NCI-H82 treated with DMSO at 0.1 percent for 48 hours (cell line): Measurements from ENCODE around the gene BID.
"Not testable (repeated sequence)": the region's sequence is repeated elsewhere in the genome, so short reads cannot be mapped to it uniquely, and the experiment has no call there.

Source experiments
- DNase-seq: peaks from one replicate; lab custom pipeline; 2025; ENCODE audit not compliant: unreplicated experiment; lab: John Stamatoyannopoulos, UW

Gene BID

DNA sequence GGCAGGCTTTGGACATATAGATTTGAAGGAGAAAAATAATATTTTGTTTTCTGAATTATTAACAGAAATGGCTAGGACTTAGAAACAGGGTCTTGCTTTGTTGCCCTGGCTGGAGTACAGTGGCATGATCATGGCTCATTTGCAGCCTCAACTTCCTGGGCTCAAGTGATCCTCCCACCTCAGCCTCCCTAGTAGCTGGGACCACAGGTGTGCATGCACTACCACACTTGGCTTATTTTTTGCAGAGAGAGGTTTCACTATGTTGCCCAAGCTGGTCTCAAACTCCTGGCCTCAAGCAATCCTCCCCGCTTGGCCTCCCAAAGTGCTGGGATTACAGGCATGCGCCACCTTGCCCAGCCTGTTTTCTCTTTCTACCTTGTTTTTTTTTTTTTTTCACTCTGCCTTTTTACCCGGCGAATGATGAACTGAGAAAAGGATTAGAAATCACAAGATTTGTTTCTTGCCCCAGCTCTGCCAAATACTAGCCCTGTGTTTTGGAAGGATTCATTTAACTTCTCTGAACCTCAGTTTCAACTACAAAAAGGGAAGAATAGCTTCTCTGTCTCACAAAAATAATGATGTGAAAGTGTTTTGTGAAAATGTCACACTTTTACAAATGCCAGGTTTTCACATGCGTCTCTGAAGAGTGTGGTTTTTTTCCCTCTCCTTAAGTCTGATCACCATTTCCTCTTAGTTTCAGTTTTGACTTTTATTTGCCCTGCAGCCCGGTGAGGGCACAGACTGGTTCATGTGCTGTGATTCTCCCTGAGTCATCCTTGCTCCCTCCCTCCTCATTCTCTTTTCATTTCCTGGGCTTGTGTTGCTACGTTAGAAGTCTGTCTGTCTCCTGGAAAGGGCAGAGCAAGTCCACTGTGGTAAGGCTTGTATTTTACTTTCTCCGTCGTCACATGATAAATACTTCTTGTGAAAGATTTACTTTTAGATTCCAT lies 68.0 kb downstream of the BID start:
- no peak for DNase-seq

DNA sequence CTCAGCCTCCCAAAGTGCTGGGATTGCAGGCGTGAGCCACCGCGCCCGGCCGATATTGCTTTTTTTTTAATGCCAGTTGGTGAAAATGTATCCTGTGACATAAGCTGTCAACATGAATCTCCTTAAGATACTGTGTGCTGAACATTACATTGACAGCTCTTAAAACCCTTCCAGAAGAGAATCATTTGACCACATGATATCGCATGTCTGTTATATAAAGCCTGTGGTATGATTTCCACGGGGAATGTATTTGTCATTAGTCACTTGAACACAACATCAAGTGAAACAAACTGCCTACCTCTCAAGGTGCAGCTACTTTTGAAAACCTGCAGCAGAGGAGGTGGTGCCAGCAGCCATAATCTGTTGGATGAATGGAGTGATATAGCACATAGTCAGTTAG lies 68.7 kb downstream of the BID start:
- DNase-seq = no peak

DNA sequence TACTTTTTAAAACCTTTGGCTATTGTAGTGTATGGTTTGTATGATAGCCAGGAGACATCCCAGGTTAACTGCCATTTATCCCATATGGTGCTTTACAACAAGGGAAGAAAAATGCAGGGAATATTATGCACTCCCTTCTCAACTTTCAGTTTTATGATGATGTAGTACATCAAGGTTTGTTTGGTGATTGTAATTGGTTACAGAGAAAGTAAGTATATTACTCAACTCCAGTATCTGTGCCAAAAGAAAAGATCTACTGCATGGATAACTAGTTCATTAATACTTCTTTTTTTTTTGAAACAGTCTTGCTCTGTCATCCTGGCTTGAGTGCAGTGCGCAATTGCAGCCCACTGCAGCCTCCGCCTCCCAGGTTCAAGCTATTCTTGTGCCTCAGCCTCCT lies 70.5 kb downstream of the BID start:
- no peak for DNase-seq

DNA sequence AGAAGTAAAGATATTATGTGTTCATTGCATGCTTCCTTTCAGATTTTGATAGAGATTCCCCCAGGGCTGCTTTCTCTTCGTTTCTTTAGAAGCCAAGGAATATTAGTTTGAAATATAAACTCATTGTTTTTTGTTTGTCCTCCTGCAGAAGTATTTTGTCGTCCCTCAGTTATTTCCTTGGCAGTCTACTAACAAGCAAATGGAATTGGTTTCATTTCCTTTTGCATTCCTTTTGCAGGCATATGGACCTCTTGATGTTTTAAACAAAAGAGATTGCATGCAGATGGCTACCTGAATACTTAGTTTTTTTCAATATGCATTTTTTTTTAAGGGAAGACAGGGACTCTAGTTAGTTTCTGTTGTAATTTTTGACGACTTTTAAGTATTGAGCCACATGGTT lies 73.5 kb downstream of the BID start:
- no peak for DNase-seq

DNA sequence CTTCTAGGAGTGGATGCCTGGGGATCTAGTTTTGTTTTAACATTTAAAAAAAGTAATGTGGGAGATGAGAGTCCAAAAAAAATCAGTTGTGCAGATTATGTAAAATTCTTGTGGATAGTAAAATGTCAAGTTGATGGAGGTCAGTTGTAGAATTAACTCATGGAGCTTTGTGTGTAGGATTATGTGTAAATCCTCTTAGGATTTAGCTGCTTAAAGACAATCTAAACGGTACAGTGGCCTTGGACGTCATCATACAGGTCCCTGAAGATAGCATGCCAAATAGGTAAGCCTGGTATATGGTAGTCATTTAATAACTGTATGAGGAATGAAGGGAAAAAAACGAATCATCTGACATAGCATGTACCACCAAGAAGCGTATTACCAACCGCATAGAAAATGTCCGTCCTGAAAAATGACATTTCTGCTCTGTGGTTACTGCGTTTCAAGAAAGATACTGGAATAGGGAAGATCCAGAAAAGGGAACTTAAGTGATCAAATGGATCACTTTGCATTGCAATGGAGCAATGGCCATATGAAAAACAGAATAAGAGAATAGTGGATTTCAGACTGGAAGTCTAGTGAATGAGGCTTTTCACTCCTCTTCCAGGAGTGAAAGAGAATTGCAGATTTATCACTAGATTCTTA lies 74.5 kb downstream of the BID start:
- DNase-seq = peak; percentile 61

DNA sequence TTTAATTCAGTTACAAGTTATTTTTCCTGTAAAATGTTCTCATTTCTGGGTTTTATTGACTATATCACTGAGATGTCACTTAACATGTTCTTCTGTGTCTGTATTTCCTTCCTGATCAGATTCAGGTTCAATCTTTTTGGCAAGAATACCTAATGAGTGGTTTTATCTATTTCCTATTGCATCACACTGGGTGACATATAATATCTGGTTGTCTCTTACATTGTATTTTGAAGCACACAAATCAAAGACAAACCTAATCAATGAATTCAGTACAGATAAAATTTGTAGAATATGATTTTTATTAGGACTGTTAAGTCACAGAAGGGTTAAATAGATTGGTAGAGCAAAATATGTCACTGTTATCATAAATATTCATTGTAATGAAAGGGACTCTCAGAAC lies 75.3 kb downstream of the BID start:
- no peak for DNase-seq

DNA sequence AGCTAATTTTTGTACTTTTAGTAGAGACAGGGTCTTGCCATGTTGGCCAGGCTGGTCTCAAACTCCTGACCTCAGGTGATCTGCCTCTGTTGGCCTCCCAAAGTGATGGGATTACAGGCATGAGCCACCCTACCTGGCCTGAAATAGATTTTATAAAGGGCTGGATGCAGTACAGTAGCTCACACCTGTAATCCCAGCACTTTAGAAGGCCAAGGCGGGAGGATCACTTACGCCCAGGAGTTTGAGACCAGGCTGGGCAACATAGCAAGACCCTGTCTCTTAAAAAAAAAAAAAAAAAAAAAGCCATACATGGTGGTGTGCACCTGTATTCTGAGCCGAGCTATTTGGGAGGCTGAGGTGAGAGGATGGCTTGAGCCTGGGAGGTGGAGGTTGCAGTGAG lies 76.0 kb downstream of the BID start:
- not testable (repeated sequence) for DNase-seq

DNA sequence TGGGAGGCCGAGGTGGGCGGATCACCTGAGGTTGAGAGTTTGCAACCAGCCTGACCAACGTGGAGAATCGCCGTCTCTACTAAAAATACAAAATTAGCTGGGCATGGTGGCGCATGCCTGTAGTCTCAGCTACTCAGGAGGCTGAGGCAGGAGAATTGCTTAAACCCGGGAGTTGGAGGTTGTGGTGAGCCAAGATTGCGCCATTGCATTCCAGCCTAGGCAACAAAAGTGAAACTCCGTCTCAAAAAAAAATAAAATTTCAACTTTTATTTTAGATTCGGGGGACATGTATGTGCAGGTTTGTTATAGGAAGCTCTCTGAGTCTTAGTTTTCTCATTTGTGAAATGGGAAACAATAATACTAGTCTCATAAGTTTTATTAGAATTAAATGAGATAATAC lies 77.1 kb downstream of the BID start:
- not testable (repeated sequence) for DNase-seq

DNA sequence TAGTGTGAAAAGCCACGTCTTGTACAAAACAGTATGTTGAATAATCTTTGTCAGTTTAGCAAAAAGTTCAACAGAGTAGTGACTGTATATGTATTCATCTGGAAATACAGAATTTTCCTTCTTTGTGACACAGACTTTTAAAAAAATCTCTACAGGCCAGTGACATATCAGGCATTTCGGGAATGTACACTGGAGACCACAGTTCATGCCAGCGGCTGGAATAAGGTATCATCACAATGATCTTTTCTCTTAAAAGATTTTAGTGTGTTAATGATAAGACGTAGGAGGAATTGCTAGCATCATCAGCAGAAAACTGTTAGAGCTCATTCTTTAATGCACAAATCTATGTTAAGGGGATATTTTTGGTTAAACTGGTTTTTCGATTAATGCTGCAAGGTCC lies 78.3 kb downstream of the BID start:
- DNase-seq = no peak

DNA sequence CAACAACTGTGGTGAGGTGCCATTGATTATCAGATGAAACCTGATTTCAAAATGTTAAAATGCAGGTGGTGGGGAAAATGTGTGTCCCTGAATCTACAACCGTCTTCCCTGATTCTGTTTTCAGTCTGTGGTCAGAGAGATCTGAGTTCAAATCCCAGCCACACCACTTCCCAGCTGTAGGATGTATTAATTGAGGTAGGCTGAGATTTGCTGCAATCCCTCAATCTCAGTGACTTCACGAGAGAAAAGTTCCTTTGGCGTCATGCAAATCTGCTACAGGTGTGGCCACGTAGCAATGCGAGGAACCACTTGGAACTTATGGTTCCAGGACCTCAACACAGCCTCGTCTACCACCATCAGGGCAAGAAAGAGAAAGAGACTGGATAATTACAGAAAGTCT lies 79.5 kb downstream of the BID start:
- no peak for DNase-seq

DNA sequence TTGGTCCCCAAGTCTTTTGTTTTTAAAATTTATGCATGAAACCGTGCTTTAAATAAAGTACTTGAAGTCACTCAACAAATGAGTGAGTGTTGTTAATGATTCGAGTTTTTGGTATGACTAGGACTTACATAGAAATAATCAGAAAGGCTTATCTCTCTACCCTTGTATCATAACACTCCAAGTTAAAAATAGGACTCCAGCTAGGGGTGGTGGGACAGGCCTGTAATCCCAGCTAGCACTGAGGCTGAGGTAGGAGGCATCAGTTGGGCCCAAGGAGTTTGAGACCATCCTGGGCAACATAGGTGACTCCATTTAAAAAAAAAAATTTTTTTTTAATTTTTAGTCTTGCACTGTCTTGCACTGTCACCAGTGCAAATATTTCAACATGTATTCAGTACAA lies 80.1 kb downstream of the BID start:
- DNase-seq = no peak

DNA sequence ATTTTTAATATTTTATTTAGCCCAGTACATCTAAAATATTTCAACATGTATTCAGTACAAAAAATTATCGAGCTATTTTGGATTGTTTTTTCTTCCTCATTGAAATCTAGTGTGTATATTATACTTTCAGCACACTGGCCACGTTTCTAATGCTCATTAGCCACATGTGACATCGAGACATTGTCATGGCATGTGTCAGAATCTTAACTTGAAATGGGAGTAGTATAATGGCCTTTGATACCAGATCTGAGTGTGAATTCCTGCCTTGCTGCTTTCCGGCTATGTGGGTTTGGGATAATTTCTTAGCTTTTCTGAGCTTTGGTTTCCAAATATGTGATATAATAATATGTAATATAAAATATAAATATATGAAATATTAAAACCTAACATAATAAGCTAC lies 81.4 kb downstream of the BID start:
- no peak for DNase-seq

DNA sequence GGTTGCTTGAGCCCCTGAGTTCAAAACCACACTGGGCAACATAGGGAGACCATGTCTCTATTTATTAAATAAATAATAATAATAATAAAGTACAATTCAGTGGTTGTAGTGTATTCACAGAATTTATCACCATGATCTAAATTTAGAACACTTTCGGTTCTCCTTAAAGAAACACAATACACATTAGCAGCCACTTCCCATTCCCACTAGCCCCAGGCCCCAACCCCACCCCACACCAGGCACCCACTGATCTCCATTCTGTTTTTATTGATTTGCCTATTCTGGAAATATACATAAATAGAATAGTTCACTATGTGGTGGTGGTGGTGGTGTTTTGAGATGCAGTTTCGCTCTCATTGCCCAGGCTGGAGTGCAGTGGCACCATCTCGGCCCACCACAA lies 90.0 kb downstream of the BID start:
- no peak for DNase-seq
